HepG2 (cell line): Measurements from ENCODE around the gene TET3.

ENCODE experiments used
- ETV6 ChIP-seq: sonication (generic); formaldehyde crosslinking; conservative IDR thresholded peaks from 2 replicates; pipeline ENCODE4 v1.4.0; 2020; ENCODE audit warnings: missing genetic modification reagents
- KDM5B ChIP-seq: sonication (generic); formaldehyde crosslinking; IDR thresholded peaks from 2 replicates; pipeline ENCODE4 v1.4.0; 2020; ENCODE audit warnings: missing genetic modification reagents, mild to moderate bottlenecking, borderline replicate concordance
- ZNF33B ChIP-seq: sonication (generic); formaldehyde crosslinking; IDR thresholded peaks from 2 replicates; pipeline ENCODE4 v1.5.1; 2020; ENCODE audit warnings: mild to moderate bottlenecking, missing genetic modification reagents
- TF ChIP-seq, protein P1 (sequence below): IDR thresholded peaks from 2 replicates; pipeline ENCODE4 v1.6.1; 2012; ENCODE audit warnings: inconsistent platforms

DNA sequence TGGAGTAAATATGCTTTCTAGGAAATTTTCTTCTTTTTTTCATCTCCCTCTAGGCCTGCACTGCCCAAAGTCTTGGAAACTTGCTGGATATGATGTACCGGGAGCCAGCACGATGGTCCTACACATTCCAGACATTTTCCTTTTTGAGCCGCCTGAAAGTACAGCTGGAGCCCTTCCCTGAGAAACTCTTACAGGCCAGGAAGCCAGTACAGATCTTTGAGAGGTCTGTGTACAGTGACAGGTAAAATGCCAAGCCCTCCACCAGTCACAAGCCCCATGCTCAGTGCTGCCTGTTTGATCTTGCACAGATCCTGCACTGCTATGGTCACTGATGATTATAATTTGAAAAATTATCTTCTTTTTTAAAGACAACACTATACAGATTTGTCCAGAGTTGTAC, 38.0 kb upstream of the TET3 start:
- no peak for TF ChIP-seq ZNF33B (CRISPR knock-in tag)
- no peak for TF ChIP-seq ETV6
- TF ChIP-seq, protein P1, sequence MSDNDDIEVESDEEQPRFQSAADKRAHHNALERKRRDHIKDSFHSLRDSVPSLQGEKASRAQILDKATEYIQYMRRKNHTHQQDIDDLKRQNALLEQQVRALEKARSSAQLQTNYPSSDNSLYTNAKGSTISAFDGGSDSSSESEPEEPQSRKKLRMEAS = no peak
- TF ChIP-seq KDM5B (CRISPR knock-in tag) = no peak
